Heart right ventricle (tissue), 16 donors: ENCODE results near the gene PDSS2. TPM values are rescaled to one million over a fixed set of nuclear protein-coding genes. Genes with fewer than 3 reads are reported as not detected.

Source experiments
- ATAC-seq, 8 donors: fragments of 200-7000 bp; cut with Tn5 transposase; one replicate each; pipeline ENCODE4 v1.9.1; 2020; ENCODE audit warnings: mild to moderate bottlenecking in 8 of 8, moderate library complexity in 8 of 8, moderate number of reproducible peaks in 1 of 8
- DNase-seq, 2 donors: peaks; one replicate each; pipeline ENCODE4 v3.0.0-alpha.2; 2020
- H3K27ac ChIP-seq, 10 donors: fragments of 200-600 bp; sonication (generic) in 2 of 10; one replicate each; pipeline versions ENCODE4 v1.5.0 to v1.8.0; 2020 to 2022; ENCODE audit warnings: mild to moderate bottlenecking in 3 of 10
- H3K27me3 ChIP-seq, 7 donors: fragments of 200-600 bp; one replicate each; pipeline ENCODE4 v1.8.0; 2021 to 2022; ENCODE audit warnings: mild to moderate bottlenecking in 2 of 7
- H3K36me3 ChIP-seq, 9 donors: fragments of 200-600 bp; sonication (generic) in 1 of 9; one replicate each; pipeline versions ENCODE4 v1.5.0 to v1.8.0; 2020 to 2022; ENCODE audit warnings: mild to moderate bottlenecking in 2 of 9
- H3K4me1 ChIP-seq, 9 donors: fragments of 200-600 bp; sonication (generic) in 1 of 9; one replicate each; pipeline versions ENCODE4 v1.5.0 to v1.8.0; 2020 to 2022; ENCODE audit warnings: mild to moderate bottlenecking in 4 of 9
- H3K4me3 ChIP-seq, 10 donors: fragments of 200-600 bp; sonication (generic) in 2 of 10; one replicate each; pipeline versions ENCODE4 v1.5.0 to v1.8.0; 2020 to 2022; ENCODE audit warnings: mild to moderate bottlenecking in 7 of 10, moderate library complexity in 2 of 10
- H3K9me3 ChIP-seq, 11 donors: fragments of 200-600 bp in 10 of 11; sonication (generic) in 2 of 11; one replicate each; pipeline versions ENCODE4 v1.5.0 to v1.8.0; 2013 to 2022; ENCODE audit warnings: mild to moderate bottlenecking in 2 of 11, control low read depth in 1 of 11, moderate library complexity in 1 of 11
- WGBS, 2 donors: extraction: QIAGEN DNeasy Blood & Tissue Kit; methylation state at CpG; one replicate each; pipeline ENCODE4 v1.1.7; 2013; ENCODE audit warnings: inconsistent platforms in 1 of 2; 5-methylcytosine and 5-hydroxymethylcytosine counted together
- intact Hi-C, 10 donors: fragments of 100-400 bp; cut with DNase I; formaldehyde crosslinking; loops; one replicate each; pipeline versions ENCODE4 v1.11.1 to v1.14.2; 2022
- polyA plus RNA-seq, 2 donors: library from polyadenylated mRNA; stranded (reverse); fragments of 200-250 nt; gene quantifications; one replicate each; pipeline ENCODE4 v1.2.3, GENCODE V29; 2013
- total RNA-seq, 10 donors: library from RNA; stranded (reverse); fragmentation: NEBNext Ultra II Directional in 3 of 10; extraction: Animal tissue kit (Norgen Biotek cat#: 25700) in 3 of 10; gene quantifications; one replicate each; pipeline versions ENCODE4 v1.2.1 to v1.2.4, GENCODE V29; 2021 to 2023
- TF ChIP-seq, protein P1 (sequence below), 9 donors: fragments of 200-600 bp; sonication (generic) in 2 of 9; IDR thresholded peaks; one replicate each; pipeline versions ENCODE4 v1.5.0 to v1.8.0; 2021 to 2022; ENCODE audit warnings: antibody characterized with exemption in 9 of 9, mild to moderate bottlenecking in 5 of 9, moderate library complexity in 1 of 9
- donor health status: Arrhythmogenic right ventricular cardiomyopathy.
- donor health status: ischemic (EF 13 %, LVEDD 7.1; RV severe dilation, severe dysfunction).
- donor health status: healthy with polysubstance abuse.
- donor health status: DM: no; HTN: yes; CAD: no.
- donor health status: DM: no; HTN: no; CAD: no.
- donor health status: ischemic (EF 25% LVEDD 6.9; RV normal size, moderate dysfunction).
- donor health status: ischemic (EF 25% LVEDD 5.7; RV mildly dilated, moderate dysfunction).
- donor health status: healthy.
- donor health status: DM: yes; HTN: yes; CAD: no.
- donor health status: Ischemic cardiomyopathy.
- donor health status: ischemic (EF 35%, LVEDD 5.7; RV mildly dilated, moderate dysfunction).
- donor health status: nonischemic (EF 11% LVEDD 7.7; RV severe dilation, severe dysfunction).
- donor health status: DM: yes; HTN: yes; CAD: no.
- donor health status: PGD.
- donor health status: ischemic (EF 29% LVEDD 5.4; RV normal size, mild dysfunction).
- donor health status: nonischemic (EF 23%, LVEDD 6.1; RV moderate dilation, normal function).

PDSS2 gene
- total and polyA plus RNA-seq, 12 donors = 5.5 to 22.2 (median 18.0) TPM

DNA sequence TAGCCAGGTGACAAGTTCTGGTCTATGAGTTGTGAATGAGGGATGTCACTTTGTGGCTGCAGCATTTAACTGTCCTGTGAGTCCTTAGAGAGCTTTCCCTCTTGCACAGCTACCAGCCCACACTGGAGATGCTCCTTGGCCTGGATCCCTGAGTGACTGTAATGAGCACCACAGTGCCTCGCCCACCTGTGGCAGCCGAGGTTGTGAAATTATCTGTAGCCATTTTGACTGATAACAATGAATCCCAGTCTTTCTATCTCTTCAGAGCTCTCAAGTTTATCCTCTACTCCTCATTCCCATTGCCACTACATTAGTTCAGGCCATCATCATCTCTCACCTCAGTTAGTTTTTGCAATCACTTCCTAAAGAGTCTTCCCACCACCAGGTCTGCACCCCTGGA, 302.7 kb downstream of the PDSS2 start:
- WGBS, 2 donors = 78 to 83% methylated on average over 2 of the region's 2 CpGs
- DNase-seq (no peak), ATAC-seq (no peak)
- TF ChIP-seq, protein P1, sequence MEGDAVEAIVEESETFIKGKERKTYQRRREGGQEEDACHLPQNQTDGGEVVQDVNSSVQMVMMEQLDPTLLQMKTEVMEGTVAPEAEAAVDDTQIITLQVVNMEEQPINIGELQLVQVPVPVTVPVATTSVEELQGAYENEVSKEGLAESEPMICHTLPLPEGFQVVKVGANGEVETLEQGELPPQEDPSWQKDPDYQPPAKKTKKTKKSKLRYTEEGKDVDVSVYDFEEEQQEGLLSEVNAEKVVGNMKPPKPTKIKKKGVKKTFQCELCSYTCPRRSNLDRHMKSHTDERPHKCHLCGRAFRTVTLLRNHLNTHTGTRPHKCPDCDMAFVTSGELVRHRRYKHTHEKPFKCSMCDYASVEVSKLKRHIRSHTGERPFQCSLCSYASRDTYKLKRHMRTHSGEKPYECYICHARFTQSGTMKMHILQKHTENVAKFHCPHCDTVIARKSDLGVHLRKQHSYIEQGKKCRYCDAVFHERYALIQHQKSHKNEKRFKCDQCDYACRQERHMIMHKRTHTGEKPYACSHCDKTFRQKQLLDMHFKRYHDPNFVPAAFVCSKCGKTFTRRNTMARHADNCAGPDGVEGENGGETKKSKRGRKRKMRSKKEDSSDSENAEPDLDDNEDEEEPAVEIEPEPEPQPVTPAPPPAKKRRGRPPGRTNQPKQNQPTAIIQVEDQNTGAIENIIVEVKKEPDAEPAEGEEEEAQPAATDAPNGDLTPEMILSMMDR (IDR thresholded peaks at IDR 0.05) = no peak
- Histone ChIP-seq H3K27me3 (no peaks in the 10 kb centered on the region), H3K9me3 (no peaks in the 10 kb centered on the region), H3K4me1 (no peaks in the 10 kb centered on the region), H3K36me3 (peaks cover 0 to 2% (median 0%) of the 10 kb centered on the region in 9 donors), H3K4me3 (no peak overlapping the region), H3K27ac (no peak overlapping the region)
- intact Hi-C loops = no loop called here

DNA sequence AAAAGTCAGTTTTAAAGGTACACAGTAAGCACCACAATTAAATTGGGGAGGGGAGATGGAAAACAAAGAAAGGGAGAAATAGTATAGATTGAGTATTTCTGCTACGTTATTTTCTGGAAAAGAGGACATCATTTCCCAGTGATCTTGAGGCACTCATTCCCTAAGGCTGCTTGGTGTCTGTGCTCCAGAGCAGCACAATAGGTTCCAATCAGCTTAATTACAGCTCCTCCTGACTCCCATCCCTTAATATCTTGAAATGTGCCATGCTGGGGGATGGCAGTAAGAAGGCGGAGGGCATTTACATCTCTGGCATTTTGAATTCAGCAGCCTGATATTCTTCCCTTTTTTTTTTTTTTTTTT, 304.6 kb downstream of the PDSS2 start:
- Histone ChIP-seq H3K27me3 (no peaks in the 10 kb centered on the region), H3K36me3 (peaks cover 0 to 2% (median 0%) of the 10 kb centered on the region in 9 donors), H3K9me3 (no peaks in the 10 kb centered on the region), H3K4me3 (no peak overlapping the region), H3K27ac (no peak overlapping the region), H3K4me1 (no peaks in the 10 kb centered on the region)
- DNase-seq (no peak), ATAC-seq (no peak)
- intact Hi-C loops = no loop called here
- WGBS, 2 donors = 79 to 87% methylated on average over 2 of the region's 2 CpGs
- TF ChIP-seq, protein P1 (IDR thresholded peaks at IDR 0.05) = no peak

DNA sequence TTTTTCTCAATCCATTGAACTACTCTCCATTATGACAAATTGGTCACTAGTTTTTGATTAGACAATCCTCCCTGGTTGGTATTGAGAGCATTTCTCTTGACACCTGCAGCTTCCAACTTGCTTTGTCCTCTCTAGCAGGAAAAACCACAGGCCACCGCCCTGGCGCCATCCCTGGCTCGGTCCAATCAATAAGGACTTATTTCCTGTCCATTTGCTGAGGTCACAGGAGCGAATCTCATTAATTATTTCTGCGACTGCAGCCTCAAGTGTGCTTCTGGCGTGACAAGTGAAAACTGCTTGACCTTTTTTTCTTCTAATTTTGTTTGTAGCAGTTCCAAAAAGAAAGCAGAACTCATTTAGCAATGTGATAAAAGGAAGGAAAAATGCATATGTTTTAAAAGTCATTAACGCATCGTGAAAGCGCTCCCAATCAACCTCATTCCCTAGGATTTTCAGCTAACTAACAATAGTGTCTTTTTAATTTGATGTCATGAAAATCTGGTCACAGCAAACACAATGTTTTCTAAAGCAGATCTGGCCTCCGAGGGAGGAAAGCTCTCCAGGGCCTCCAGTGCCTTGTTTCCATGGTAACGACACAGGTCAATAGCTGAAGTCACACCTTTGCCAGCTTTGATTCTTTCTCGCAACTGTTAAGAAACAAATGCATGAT, 305.1 kb downstream of the PDSS2 start:
- DNase-seq (no peak), ATAC-seq (no peak)
- Histone ChIP-seq H3K27ac (no peak overlapping the region), H3K4me1 (no peaks in the 10 kb centered on the region), H3K9me3 (no peaks in the 10 kb centered on the region), H3K27me3 (no peaks in the 10 kb centered on the region), H3K36me3 (peaks cover 0 to 2% (median 0%) of the 10 kb centered on the region in 9 donors), H3K4me3 (no peak overlapping the region)
- 71 to 75% methylated on average over 12 of the region's 12 CpGs for WGBS, 2 donors
- intact Hi-C loops = no loop called here
- TF ChIP-seq, protein P1 (IDR thresholded peaks at IDR 0.05) = no peak

DNA sequence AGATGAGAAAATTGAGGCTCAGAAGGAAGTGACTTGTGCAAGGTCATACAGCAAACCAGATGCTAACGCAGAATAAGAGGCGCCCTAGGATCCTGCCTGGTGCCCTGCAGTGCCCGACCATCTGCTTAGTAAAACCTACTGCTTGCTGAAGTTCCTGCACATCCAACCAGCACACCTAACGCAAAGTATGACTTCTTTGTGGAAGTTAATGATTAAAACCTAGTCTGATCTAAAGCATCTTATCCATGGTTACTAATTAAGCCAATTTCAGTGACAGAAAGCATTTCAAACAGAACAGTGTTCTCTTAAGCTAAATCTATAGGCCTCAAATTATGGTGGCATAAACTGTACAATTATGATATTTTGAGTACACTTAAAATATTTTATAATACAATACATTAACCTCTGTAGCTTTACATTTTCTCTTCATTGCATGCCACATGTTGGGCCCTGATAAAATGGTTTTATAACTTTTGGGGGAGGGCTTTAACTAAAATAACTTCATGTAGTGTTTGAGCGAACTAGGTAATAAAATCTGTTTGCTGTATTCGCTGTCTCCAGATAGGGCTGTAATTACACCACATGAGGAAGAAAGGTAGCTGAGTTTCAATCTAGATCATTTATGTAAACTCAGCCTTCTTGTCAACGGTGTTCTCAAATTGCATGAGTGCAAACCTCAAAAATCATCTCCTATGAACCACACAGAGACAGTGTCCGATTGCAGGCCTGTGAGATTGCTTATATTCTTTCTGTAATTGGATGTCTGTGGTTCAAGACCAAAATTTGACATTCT, 306.5 kb downstream of the PDSS2 start:
- ATAC-seq = no peak
- Histone ChIP-seq H3K36me3 (peaks cover 0 to 2% (median 0%) of the 10 kb centered on the region in 9 donors), H3K4me3 (no peak overlapping the region), H3K4me1 (no peaks in the 10 kb centered on the region), H3K27me3 (no peaks in the 10 kb centered on the region), H3K27ac (no peak overlapping the region), H3K9me3 (no peaks in the 10 kb centered on the region)
- TF ChIP-seq, protein P1 (IDR thresholded peaks at IDR 0.05) = no peak
- 92 to 95% methylated on average over 8 of the region's 8 CpGs for WGBS, 2 donors
- intact Hi-C loops = no loop called here
- DNase-seq = no peak
